Heart left ventricle (tissue), 13 donors: ENCODE measurements around the gene SHC4.

Source experiments
- CTCF ChIP-seq, 12 donors: fragments of 200-600 bp; sonication (generic) in 4 of 12; IDR thresholded peaks; one replicate each; pipeline versions ENCODE4 v1.5.0 to v1.8.0; 2018 to 2022; ENCODE audit warnings: antibody characterized with exemption in 12 of 12, mild to moderate bottlenecking in 5 of 12
- POLR2A ChIP-seq, 2 donors: fragments of 450-650 bp; IDR thresholded peaks; one replicate each; pipeline ENCODE4 v1.6.1; 2017; ENCODE audit warnings: antibody characterized with exemption in 2 of 2, mild to moderate bottlenecking in 2 of 2, moderate library complexity in 2 of 2
- donor health status: ischemic (EF 13 %, LVEDD 7.1; RV severe dilation, severe dysfunction).
- donor health status: DM: no; HTN: yes; CAD: no.
- donor health status: DM: no; HTN: no; CAD: no.
- donor health status: ischemic (EF 25% LVEDD 6.9; RV normal size, moderate dysfunction).
- donor health status: ischemic (EF 25% LVEDD 5.7; RV mildly dilated, moderate dysfunction).
- donor health status: ischemic (EF 35%, LVEDD 5.7; RV mildly dilated, moderate dysfunction).
- donor health status: nonischemic (EF 11% LVEDD 7.7; RV severe dilation, severe dysfunction).
- donor health status: DM: yes; HTN: yes; CAD: no.
- donor health status: PGD.
- donor health status: ischemic (EF 29% LVEDD 5.4; RV normal size, mild dysfunction).
- donor health status: nonischemic (EF 23%, LVEDD 6.1; RV moderate dilation, normal function).

GRCh38 chr15:48850648-48851047 is 113.1 kb downstream of the SHC4 start:
- TF ChIP-seq CTCF (IDR thresholded peaks at IDR 0.05), result no peak
- TF ChIP-seq POLR2A (IDR thresholded peaks at IDR 0.05), result no peak
